HG03045 (cell line): Measurements from ENCODE around the gene OR2J2.
"Not testable (repeated sequence)": the region's sequence is repeated elsewhere in the genome, so short reads cannot be mapped to it uniquely, and the experiment has no call there.

Source experiments
- ATAC-seq: cut with Tn5 transposase; IDR thresholded peaks from one replicate; pipeline ENCODE4 v1.9.1; 2021; ENCODE audit warnings: mild to moderate bottlenecking, moderate library complexity; ENCODE audit not compliant: unreplicated experiment

OR2J2 gene

DNA sequence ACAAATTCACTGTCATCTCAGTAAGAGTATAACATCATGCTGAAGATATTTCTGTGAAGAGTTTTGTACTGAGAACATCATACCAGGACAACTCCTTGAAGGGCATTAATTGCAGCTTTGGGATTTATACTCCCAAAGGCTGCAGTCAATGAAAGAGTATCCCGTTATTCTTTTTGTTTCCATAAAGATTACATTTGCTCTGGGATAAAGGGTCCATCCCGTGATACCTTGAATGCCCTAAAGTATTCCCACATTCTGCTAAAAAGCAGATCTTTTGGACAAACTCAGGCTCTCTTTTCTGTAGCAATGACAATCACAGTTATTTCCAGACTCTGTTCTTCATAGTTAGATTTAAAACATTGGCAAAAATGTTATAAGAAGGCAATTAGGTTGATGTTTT, at the start of gene OR2J2:
OR2J2 (plus strand) TSS at position 301 of the 400 bp plus-strand sequence. CDS start 2,729 bp downstream, outside the sequence.
- not testable (repeated sequence) for ATAC-seq

DNA sequence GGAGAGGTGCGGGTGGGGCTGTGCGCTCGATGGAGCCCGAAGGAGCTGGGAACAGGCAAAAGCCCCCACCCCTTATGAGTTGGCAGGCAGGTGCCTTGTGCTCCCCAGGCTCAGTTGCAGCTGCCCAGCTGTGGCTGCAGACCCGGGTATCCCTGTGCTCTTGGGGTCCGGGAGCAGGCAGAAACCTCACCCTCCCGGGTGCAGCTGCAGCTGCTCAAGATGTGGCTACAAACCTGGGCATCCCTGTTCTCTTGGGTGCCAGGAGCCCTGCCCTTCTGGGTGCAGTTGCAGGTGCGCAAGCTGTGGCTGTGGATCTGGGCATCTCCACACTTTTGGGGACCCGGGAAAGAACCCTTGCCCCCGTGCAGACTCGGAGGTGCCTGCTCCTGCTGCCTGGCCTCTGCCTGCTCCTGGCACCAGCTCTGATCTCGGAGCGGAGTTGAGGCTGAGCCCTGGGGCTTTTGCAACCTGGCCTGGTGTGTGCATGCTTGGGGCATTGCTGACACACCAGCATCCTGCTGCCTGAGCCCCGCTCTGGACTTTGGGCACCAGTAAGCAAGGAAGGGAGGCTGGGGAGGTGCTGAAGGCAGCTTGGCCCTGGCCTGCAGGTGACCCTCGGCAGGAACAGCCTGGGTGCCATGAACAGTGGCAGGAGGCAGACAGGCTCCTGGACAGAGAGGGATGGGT, 41.2 kb upstream of the OR2J2 start:
- ATAC-seq, result no peak

DNA sequence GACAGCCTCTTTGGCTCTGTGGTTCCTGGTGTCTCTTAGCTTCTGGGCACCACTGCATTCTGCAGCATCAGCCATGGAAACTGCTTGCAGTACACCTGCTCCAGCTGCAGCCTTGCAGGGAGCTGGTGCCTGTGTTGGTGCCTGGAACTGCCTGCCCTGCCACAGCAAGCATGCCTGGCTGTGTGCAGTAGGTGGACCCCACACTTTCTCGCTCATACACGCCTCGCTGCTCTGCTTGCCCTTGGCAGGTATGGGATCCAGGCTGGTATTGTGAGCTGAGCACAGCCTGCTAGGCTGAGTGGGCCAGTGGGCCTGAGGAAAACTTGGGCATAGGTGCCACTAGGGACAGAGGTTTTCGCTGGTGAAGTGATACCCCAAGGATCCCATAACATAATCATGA, 40.1 kb upstream of the OR2J2 start:
- ATAC-seq, result no peak

DNA sequence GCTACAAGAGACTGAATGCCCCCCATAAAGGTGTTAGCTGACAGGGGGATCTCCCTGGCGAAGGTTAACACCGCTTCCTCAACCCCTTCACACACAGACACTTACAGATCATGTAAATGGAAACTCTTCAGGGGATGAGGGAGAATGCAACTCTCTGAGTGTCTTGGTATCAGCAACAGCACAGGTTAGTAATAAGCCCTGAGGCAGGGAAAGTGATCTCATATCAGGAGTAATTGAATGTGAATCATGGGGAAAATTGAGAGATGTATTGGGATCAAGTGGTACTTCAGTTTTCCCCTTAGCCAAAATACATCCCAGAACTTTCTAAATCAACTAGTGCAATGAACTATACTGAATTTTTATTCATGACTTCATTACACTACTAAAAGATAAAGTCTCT, 39.0 kb upstream of the OR2J2 start:
- ATAC-seq, result no peak

DNA sequence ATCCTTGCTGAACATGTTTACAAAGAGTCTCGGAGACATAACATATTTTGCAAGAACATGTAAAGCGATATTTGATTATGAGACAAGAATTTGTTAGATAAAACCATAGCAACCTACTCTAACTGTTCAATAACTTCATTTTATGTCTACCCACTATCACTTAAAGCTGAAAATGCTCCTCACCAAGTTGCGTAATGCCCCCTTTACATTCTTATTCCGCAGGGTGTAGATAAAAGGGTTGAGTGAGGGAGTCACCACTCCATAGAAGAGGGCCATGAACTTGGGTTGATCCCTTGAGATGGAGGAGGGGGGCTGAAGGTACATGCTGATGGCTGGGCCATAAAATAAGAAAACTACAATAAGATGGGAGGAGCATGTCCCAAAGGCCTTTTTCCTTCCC, 33.0 kb upstream of the OR2J2 start:
- no peak for ATAC-seq

DNA sequence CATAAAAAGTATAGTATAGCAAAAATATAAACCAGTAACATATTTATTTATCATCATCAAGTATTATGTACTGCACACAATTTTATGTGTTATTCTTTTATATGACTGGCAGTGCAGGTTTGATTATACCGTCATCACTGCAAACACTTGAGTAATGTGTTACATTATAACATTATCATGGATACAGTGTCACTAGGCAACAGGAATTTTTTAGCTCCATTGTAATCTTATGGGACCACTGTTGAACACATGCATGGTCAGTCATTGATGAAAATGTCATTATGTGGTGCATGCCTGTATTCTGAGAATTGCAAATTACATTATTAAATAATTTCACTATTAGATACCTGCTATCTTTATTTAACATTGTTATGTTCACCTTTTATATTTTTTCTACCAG, 29.1 kb upstream of the OR2J2 start:
- no peak for ATAC-seq

DNA sequence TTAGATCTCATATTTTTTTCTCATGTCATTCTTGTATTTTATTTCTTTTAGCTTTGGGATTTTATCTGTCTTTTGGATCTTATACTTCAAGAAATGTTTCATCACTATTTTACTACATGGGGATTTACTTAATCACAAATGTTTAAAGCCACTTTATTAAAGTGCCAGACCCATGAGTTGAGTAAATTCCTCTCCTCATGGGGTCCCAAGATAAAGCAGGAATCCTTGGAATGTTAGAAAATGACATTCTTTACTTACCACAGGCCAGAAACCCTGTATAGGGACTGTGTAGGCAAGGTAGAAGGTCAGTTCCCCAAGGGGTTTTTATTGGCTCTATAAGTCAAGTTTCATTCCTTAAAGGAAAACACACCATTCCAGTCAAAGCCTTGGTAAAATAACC, 28.4 kb upstream of the OR2J2 start:
- no peak for ATAC-seq

DNA sequence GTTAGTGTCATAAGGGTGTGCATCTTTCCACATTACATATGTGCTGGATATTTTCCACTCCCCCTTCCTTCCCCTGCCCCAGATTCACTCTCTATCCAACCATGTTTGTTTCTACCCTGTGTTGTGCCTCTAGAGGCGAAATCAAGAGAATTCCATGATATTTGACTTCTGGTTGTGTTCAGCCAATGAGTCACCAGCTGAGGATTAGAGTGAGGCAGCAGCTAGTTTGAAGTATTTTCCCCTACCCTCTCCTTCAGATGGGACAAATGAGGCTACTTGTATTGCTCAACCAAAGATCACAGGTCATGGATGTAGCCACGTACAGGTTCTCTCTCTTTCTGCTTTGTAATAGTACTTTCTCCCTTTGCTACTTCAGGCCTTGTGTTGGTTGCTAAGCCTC, 24.5 kb upstream of the OR2J2 start:
- ATAC-seq, result no peak

DNA sequence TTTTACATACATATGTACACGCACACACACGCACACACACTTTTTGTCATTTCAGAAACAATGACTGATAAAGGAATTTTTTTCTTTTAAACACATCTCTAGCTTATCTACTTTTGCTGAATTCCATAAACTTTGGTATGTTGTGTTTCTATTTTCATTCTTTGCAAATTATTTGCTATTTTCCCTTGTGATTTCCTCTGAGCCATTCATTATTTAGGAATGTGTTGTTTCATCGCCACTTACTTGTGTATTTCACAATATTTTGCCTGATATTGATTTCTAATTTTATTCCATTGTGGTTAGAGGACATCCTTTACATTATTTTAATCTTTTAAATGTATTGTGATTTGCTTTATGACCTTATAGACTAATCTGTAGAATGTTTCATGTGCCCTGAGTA, 23.6 kb upstream of the OR2J2 start:
- no peak for ATAC-seq

DNA sequence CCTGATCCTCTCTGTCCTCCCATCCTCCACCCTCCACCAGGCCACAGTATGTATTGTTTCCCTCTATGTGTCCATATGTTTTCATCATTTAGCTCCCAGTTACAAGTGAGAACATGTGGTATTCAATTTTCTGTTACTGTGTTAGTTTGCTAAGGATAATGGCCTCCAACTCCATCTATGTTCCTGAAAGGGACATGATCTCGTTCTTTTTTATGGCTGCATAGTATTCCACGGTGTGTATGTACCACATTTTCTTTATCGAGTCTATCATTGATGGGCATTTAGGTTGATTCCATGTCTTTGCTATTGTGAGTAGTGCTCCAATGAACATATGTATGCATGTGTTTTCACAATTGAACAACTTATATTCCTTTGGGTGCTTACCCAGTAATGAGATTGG, 21.3 kb upstream of the OR2J2 start:
- ATAC-seq, result not testable (repeated sequence)

DNA sequence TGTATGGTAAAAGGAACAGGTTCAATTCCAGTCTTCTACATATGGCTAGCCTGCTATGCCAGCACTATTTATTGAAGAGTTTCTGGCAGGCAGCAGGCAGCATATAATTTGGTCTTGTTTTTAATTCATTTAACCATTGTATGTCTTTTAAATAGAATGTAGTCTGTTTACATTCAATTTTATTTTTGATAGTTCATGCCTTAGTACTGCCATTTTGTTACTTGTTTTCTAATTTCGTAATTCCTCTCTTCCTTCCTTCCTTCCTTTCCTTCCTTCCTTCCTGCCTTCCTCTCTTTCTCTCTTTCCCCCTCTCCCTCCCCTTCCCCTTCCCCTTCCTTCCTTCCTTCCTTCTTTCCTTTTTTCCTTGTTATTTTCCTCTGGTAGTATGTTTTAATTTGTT, 17.6 kb upstream of the OR2J2 start:
- ATAC-seq, result no peak

DNA sequence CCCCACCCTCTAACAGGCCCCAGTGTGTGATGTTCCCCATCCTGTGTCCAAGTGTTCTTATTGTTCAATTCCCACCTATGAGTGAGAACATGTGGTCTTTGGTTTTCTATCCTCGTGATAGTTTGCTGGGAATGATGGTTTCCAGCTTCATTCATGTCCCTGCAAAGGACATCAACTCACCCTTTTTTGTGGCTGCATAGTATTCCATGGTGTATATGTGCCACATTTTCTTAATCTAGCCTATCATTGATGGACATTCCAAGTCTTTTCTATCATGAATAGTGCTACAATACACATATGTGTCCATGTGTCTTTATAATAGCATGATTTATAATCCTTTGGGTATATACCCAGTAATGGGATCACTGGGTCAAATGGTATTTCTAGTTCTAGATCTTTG, 15.5 kb upstream of the OR2J2 start:
- not testable (repeated sequence) for ATAC-seq

DNA sequence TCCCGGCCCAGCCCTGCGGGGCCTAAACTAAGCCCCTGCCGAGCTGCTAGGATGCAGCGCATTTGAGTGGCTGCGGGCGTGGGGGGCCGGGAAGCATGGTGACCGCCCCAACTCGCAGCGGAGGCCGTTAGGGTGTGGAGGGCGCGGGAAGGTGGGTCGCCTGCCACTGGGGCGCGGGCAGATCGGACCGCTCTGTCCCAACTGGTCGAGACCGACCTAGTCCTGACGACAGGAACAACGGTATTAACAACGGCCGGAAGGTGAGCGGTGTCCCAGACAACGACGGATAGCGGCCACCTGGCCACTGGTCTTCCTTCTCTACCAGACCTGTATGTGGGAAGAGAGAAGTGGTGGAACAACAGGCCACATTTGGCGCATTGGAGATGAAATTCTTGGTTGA, 10.8 kb upstream of the OR2J2 start:
- not testable (repeated sequence) for ATAC-seq

DNA sequence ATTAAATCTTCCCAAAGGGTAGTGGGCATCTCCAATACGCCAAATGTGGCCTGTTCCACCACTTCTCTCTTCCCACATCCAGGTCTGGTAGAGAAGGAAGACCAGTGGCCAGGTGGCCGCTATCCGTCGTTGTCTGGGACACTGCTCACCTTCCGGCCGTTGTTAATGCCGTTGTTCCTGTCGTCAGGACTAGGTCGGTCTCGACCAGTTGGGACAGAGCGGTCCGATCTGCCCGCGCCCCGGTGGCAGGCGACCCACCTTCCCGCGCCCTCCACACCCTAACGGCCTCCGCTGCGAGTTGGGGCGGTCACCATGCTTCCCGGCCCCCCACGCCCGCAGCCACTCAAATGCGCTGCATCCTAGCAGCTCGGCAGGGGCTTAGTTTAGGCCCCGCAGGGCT, 5.1 kb upstream of the OR2J2 start:
- not testable (repeated sequence) for ATAC-seq

DNA sequence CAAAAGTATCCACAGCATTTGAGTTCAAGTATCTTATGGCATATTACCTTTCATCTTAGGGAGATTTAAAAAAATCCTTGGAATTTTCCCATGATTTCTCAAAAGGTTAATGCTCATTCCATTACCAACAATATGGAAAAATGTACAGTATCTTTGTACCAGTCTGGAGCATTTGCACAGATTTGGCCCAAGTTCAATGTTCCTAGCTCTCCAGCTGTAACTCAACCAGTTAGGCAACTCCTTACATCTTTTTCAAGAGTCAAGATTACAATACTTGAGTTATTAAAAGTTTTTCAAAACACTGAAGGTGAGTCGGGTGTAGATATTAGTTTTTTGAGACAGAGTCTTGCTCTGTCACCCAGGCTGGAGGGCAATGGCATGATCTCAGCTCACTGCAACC, 1.0 kb downstream of the OR2J2 start:
- ATAC-seq, result no peak

DNA sequence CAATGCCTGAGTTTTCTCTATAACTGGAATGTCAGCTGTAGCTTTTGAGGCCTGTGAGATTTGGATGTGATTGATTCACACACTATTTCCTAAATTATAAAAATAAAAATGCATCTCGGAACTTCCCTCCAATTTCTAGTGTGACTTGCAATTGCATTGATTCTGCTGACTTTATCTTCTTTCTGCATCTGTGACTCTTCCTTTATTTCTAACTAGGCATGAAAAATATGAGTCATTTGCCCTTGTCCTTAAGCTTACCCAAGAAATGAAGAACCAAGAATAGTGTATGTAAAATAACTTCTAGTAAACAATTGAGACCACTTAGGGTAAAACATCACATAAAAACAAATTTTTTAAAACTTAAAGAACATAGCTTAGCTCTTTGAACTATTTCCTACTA, 12.9 kb downstream of the OR2J2 start:
- ATAC-seq, result no peak

DNA sequence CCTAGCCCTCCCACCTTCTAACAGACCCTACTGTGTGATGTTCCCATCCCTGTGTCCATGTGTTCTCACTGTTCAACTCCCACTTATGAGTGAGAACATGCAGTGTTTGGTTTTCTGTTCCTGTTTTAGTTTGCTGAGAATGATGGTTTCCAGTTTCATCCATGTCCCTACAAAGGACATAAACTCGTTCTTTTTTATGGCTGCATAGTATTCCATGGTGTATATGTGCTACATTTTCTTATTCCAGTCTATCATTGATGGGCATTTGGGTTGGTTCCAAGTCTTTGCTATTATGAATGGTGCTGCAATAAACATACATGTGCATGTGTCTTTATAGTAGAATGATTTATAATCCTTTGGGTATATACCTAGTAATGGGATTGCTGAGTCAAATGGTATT, 18.0 kb downstream of the OR2J2 start:
- ATAC-seq, result not testable (repeated sequence)

DNA sequence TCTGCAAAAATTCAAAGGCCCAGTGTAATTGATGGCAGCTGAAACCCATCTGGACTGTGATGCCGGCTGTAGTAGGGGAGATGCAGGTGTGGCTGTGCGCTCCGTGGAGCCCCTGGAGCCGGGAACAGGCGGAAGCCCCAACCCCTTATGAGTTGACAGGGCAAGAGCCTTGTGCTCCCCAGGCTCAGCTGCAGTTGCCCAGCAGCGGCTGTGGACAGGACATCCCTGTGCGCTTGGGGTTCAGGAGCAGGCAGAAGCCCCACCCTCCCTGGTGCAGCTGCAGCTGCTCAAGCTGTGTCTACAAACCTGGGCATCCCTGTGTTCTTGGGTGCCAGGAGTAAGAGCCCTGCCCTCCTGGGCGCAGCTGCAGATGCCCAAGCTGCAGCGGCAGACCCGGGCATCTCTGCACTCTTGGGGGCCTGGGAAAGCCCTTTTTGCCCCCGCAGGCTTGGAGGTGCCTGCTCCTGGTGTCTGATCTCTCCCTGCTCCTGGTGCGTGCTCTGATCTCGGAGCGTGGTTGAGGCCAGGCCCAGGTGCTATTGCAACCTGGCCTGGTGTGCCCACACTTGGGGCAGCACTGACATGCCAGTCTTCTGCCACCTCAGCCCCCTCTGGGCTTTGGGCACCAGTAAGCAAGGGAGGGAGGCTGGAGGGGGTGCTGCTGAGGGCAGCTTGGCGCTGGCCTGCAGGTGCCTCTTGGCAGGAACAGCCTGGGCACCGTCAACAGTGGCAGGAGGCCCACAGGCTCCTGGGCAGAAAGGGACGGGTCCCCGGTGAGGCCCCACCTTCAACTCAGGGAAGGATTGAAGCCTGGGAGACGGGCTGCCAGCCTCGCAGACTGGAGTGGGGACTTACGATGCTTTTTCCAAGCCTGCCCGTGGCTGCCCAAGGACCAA, 30.3 kb downstream of the OR2J2 start:
- ATAC-seq, result no peak

DNA sequence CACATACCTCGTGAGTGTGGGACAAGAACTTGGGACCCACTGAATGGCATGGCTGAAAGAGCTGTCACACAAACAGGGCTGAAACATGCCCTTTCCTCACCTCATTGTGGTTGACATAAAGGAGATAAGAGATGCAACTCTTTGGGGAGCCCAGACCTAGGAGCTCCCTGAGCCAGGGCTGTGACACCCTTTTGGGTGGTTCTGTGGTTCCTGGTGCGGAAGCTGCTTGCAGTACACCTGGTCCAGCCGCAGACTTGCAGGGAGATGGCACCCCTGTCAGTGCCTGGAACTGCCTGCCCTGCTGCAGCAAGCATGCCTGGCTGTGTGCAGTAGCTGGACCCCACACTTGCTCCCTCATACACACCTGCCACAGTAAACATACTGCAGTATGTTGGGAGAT, 31.3 kb downstream of the OR2J2 start:
- ATAC-seq, result no peak

DNA sequence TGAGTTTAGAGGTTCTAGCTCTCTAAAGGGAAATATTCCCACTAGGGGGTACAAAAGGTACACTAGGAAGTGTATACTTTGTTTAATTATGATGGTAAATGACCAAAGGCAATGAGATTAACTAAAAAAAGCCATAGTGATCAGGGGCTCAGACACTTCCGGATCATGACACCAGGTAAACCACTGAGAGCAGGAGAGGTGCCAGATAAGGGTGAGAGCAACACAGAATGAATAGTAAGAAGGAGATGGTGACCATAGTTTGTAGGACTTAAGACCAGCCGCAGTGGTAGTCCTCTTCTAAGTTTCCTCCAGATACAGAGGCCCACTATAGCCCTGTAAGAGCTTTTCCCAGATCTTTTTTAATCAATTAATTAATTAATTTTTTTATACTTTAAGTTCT, 40.8 kb downstream of the OR2J2 start:
- ATAC-seq, result no peak

DNA sequence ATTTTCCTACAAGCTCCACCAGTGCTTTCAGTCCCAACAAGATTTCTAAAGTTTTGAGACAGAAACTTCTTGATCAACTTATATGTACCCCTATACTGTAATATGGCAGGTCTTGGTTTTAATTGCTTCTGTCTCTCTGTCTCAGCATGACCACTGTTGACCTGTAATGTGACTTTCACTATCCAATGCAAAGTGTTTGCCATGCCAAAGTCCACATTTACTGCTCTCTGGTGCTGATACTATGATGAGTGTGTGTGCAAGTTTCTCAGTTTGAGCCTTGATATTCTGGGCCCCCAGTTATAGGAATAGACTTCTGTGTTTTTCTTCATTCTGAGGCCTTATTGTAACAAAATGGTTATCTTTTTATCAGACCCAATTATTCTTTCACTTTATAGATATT, 45.8 kb downstream of the OR2J2 start:
- ATAC-seq, result no peak

DNA sequence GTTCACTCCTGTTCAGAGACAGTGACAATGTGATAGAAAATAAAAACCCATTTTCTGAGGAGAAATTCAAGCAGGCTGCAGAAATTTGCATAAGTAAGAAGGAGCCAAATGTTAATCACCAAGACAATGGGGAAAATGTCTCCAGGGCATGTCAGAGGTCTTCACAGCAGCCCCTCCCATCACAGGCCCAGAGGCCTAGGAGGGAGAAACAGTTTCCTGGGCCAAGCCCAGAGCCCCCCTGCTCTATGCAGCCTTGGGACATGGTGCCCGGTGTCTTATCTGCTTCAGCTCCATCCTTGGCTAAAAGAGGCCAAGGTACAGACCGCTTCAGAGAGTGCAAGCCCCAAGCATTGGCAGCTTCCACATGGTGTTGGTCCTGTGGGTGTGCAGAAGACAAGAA, 46.5 kb downstream of the OR2J2 start:
- ATAC-seq, result not testable (repeated sequence)
